Transverse colon (tissue), 3 donors: Measurements from ENCODE around the gene ZNF346.

Experiments used
- POLR2A ChIP-seq: fragments of 450-650 bp; IDR thresholded peaks from one replicate; pipeline ENCODE4 v1.6.1; 2016; ENCODE audit warnings: antibody characterized with exemption, mild to moderate bottlenecking, moderate library complexity
- TF ChIP-seq, protein P1 (sequence below), 5 experiments: fragments of 200-600 bp in 3 of 5; fragments of 450-650 bp in 2 of 5; sonication (generic) in 3 of 5; IDR thresholded peaks; 1 replicate in 2 of 5; 2 replicates in 3 of 5; pipeline ENCODE4 v1.5.1; 2016 to 2017; ENCODE audit warnings: antibody characterized with exemption in 5 of 5, inconsistent platforms in 3 of 5, mild to moderate bottlenecking in 2 of 5, moderate library complexity in 1 of 5

DNA sequence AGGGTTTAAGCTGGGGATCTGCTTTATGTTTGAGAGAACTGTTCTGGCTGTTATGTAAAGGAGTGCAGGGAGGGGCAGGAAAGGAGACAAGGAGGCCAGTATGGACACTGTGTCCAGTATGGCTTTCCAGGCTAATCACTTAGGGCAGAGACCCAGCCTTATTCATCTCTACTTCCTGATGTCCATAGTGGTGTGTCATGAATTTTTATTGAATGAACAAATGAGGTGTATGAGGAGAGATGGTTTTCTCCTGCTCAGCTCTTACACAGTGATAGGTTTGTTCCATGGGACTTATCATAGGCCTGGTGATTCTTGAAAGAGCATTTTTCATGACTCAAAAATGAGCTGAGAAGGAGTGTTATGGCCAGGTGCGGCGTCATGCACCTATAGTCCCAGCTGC, 43.7 kb downstream of the ZNF346 start:
- no peak for TF ChIP-seq POLR2A
- TF ChIP-seq, protein P1, sequence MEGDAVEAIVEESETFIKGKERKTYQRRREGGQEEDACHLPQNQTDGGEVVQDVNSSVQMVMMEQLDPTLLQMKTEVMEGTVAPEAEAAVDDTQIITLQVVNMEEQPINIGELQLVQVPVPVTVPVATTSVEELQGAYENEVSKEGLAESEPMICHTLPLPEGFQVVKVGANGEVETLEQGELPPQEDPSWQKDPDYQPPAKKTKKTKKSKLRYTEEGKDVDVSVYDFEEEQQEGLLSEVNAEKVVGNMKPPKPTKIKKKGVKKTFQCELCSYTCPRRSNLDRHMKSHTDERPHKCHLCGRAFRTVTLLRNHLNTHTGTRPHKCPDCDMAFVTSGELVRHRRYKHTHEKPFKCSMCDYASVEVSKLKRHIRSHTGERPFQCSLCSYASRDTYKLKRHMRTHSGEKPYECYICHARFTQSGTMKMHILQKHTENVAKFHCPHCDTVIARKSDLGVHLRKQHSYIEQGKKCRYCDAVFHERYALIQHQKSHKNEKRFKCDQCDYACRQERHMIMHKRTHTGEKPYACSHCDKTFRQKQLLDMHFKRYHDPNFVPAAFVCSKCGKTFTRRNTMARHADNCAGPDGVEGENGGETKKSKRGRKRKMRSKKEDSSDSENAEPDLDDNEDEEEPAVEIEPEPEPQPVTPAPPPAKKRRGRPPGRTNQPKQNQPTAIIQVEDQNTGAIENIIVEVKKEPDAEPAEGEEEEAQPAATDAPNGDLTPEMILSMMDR (IDR thresholded peaks at IDR 0.05) = no peak
